Stimulated activated CD8-positive, alpha-beta memory T cell treated with anti-CD3 and anti-CD28 coated beads, Interleukin-15, amount 100 ng/mL, for 1 hour (primary cell): ENCODE measurements around the gene BPTF.
"Not testable (repeated sequence)": the region's sequence is repeated elsewhere in the genome, so short reads cannot be mapped to it uniquely, and the experiment has no call there.

ENCODE experiments used
- DNase-seq: peaks from one replicate; pipeline ENCODE4 v3.0.0-alpha.2; 2020; ENCODE audit warnings: low read depth

BPTF gene

GRCh38 chr17:67881083-67881482 lies 55.8 kb downstream of the BPTF start:
- DNase-seq, result no peak

GRCh38 chr17:67884741-67885140 lies 59.4 kb downstream of the BPTF start:
- DNase-seq, result no peak

- DNase-seq, result no peak
Measured at GRCh38 chr17:67891481-67892119, 66.3 kb downstream of the BPTF start.

- no peak for DNase-seq
Measured at GRCh38 chr17:67902511-67903231, 77.4 kb downstream of the BPTF start.

- DNase-seq, result not testable (repeated sequence)
Measured at GRCh38 chr17:67905298-67905697, 80.0 kb downstream of the BPTF start.

GRCh38 chr17:67910117-67910803 lies 85.0 kb downstream of the BPTF start:
- DNase-seq, result not testable (repeated sequence)

- DNase-seq, result no peak
Measured at GRCh38 chr17:67911059-67911782, 85.9 kb downstream of the BPTF start.

- no peak for DNase-seq
Measured at GRCh38 chr17:67912088-67912487, 86.8 kb downstream of the BPTF start.

- DNase-seq, result no peak
Measured at GRCh38 chr17:67912656-67913055, 87.4 kb downstream of the BPTF start.

- no peak for DNase-seq
Measured at GRCh38 chr17:67920212-67920611, 94.9 kb downstream of the BPTF start.

- no peak for DNase-seq
Measured at GRCh38 chr17:67922503-67922902, 97.2 kb downstream of the BPTF start.

- not testable (repeated sequence) for DNase-seq
Measured at GRCh38 chr17:67928842-67929241, 103.5 kb downstream of the BPTF start.

GRCh38 chr17:67931227-67931626 lies 105.9 kb downstream of the BPTF start:
- DNase-seq, result no peak

GRCh38 chr17:67942810-67943209 lies 117.5 kb downstream of the BPTF start:
- no peak for DNase-seq

GRCh38 chr17:67944035-67944434 lies 118.7 kb downstream of the BPTF start:
- no peak for DNase-seq

GRCh38 chr17:67946513-67946912 lies 121.2 kb downstream of the BPTF start:
- no peak for DNase-seq

- DNase-seq, result no peak
Measured at GRCh38 chr17:67947325-67947813, 122.1 kb downstream of the BPTF start.

- DNase-seq, result no peak
Measured at GRCh38 chr17:67950945-67951344, 125.6 kb downstream of the BPTF start.

- DNase-seq, result no peak
Measured at GRCh38 chr17:67959510-67959909, 134.2 kb downstream of the BPTF start.

- not testable (repeated sequence) for DNase-seq
Measured at GRCh38 chr17:67960276-67960675, 135.0 kb downstream of the BPTF start.

- DNase-seq, result not testable (repeated sequence)
Measured at GRCh38 chr17:67962156-67962555, 136.9 kb downstream of the BPTF start.

GRCh38 chr17:67963145-67963572 lies 137.9 kb downstream of the BPTF start:
- peak; percentile 67 for DNase-seq
